Measurements from ENCODE around the gene YIPF2. TPM values are rescaled to one million over a fixed set of nuclear protein-coding genes. Genes with fewer than 3 reads are reported as not detected.

Gene YIPF2
- polyA plus RNA-seq, 1 of the 3 experiments (the other 2 are of a cell fraction): 61.3 TPM

- no peak for TF ChIP-seq EP300 (IDR thresholded peaks at IDR 0.05; ENCODE audit: borderline replicate concordance in 1 of 2, low read depth in 1 of 2, low read length in 1 of 2)
- no peak for TF ChIP-seq SIN3A (IDR thresholded peaks at IDR 0.05; ENCODE audit: borderline replicate concordance, low read depth, low read length)
- TF ChIP-seq RAD21 (IDR thresholded peaks at IDR 0.05; ENCODE audit: low read length): no peak
- no peak overlapping the region for H3K9ac ChIP-seq
- peaks cover 0 to 9% of the 10 kb centered on the region in 2 experiments; a peak in 1 of 4 replicates for H3K4me1 ChIP-seq (ENCODE audit: control insufficient read depth in 1 of 2, insufficient read depth in 2 of 2, low read depth in 1 of 2, low read length in 1 of 2)
- H2AFZ ChIP-seq (ENCODE audit: low read depth): no peak overlapping the region
- H3F3A ChIP-seq (replicated peaks; ENCODE audit: insufficient read depth): peaks cover 4% of the 10 kb centered on the region
- peaks cover 100% of the 10 kb centered on the region for H3K79me2 ChIP-seq (ENCODE audit: insufficient read depth)
- POLR2A ChIA-PET: no interaction called here
- H3K9me3 ChIP-seq: no peaks in the 10 kb centered on the region
- no peak overlapping the region for H3K4me3 ChIP-seq (ENCODE audit: low read depth in 2 of 2, low read length in 1 of 2)
- H3K9me2 ChIP-seq: no peaks in the 10 kb centered on the region
- peaks cover 88% of the 10 kb centered on the region for H4K20me1 ChIP-seq (ENCODE audit: insufficient read depth)
- H3K27me3 ChIP-seq (ENCODE audit: insufficient read depth): no peaks in the 10 kb centered on the region
- no peak for DNase-seq
- H3K4me2 ChIP-seq: no peak overlapping the region
- 92% methylated on average over 8 of the region's 8 CpGs for WGBS (ENCODE audit: low lambda C conversion rate)
- H3K36me3 ChIP-seq (replicated peaks in 1 of 2; ENCODE audit: control insufficient read depth in 1 of 2, insufficient read depth in 2 of 2, low read length in 1 of 2): no peaks in the 10 kb centered on the region
- CTCF ChIA-PET: interaction anchor here (0.8 to 2.0 kb wide), 2 partner anchors 25 to 30 kb away, joined by 3 to 10 read pairs; no protein-coding TSS in a partner anchor
- no peak overlapping the region for H3K27ac ChIP-seq (ENCODE audit: low read depth in 2 of 2, low read length in 1 of 2)
Measured at GRCh38 chr19:10966809-10967208, 38.4 kb upstream of the YIPF2 start.

GRCh38 chr19:10965398-10965797, 37.0 kb upstream of the YIPF2 start:
- ChIA-PET POLR2A (no interaction called here), CTCF (interaction anchor here (0.8 to 1.3 kb wide), 3 partner anchors 23 to 94 kb away, joined by 3 to 5 read pairs (median 3); partner anchors contain the start of gene CARM1)
- TF ChIP-seq MEF2A (IDR thresholded peaks at IDR 0.05; ENCODE audit: borderline replicate concordance, low read depth) (no peak), EP300 (IDR thresholded peaks at IDR 0.05; ENCODE audit: borderline replicate concordance in 1 of 2, low read depth in 1 of 2, low read length in 1 of 2) (no peak), RCOR1 (IDR thresholded peaks at IDR 0.05; ENCODE audit: low read length) (no peak), FOXM1 (IDR thresholded peaks at IDR 0.05; ENCODE audit: low read depth) (no peak), FOSL2 (IDR thresholded peaks at IDR 0.05; ENCODE audit: borderline replicate concordance, low read depth) (no peak), RAD21 (IDR thresholded peaks at IDR 0.05; ENCODE audit: low read length) (no peak), RFX5 (IDR thresholded peaks at IDR 0.05; ENCODE audit: low read length) (no peak), PBX3 (IDR thresholded peaks at IDR 0.05) (no peak), EZH2phosphoT487 (IDR thresholded peaks at IDR 0.05; ENCODE audit: borderline replicate concordance, low read depth) (no peak), GABPA (IDR thresholded peaks at IDR 0.05; ENCODE audit: low read depth) (no peak), CHD2 (IDR thresholded peaks at IDR 0.05; ENCODE audit: low read length, partially characterized antibody) (no peak), SMC3 (IDR thresholded peaks at IDR 0.05; ENCODE audit: low read depth, low read length) (no peak), GATA2 (CRISPR knock-in tag; IDR thresholded peaks at IDR 0.05) (no peak), FOXJ3 (CRISPR knock-in tag; IDR thresholded peaks at IDR 0.05) (no peak), TAF1 (IDR thresholded peaks at IDR 0.05; ENCODE audit: borderline replicate concordance, low read depth, low read length) (no peak)
- TF ChIP-seq, protein P1, sequence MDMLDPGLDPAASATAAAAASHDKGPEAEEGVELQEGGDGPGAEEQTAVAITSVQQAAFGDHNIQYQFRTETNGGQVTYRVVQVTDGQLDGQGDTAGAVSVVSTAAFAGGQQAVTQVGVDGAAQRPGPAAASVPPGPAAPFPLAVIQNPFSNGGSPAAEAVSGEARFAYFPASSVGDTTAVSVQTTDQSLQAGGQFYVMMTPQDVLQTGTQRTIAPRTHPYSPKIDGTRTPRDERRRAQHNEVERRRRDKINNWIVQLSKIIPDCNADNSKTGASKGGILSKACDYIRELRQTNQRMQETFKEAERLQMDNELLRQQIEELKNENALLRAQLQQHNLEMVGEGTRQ (IDR thresholded peaks at IDR 0.05; ENCODE audit: borderline replicate concordance, low read depth, low read length): no peak
- TF ChIP-seq, protein P2, sequence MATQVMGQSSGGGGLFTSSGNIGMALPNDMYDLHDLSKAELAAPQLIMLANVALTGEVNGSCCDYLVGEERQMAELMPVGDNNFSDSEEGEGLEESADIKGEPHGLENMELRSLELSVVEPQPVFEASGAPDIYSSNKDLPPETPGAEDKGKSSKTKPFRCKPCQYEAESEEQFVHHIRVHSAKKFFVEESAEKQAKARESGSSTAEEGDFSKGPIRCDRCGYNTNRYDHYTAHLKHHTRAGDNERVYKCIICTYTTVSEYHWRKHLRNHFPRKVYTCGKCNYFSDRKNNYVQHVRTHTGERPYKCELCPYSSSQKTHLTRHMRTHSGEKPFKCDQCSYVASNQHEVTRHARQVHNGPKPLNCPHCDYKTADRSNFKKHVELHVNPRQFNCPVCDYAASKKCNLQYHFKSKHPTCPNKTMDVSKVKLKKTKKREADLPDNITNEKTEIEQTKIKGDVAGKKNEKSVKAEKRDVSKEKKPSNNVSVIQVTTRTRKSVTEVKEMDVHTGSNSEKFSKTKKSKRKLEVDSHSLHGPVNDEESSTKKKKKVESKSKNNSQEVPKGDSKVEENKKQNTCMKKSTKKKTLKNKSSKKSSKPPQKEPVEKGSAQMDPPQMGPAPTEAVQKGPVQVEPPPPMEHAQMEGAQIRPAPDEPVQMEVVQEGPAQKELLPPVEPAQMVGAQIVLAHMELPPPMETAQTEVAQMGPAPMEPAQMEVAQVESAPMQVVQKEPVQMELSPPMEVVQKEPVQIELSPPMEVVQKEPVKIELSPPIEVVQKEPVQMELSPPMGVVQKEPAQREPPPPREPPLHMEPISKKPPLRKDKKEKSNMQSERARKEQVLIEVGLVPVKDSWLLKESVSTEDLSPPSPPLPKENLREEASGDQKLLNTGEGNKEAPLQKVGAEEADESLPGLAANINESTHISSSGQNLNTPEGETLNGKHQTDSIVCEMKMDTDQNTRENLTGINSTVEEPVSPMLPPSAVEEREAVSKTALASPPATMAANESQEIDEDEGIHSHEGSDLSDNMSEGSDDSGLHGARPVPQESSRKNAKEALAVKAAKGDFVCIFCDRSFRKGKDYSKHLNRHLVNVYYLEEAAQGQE (IDR thresholded peaks at IDR 0.05; ENCODE audit: low read depth, low read length): no peak
- no peaks in the 10 kb centered on the region for H3K9me3 ChIP-seq
- H4K20me1 ChIP-seq (ENCODE audit: insufficient read depth): peaks cover 74% of the 10 kb centered on the region
- DNase-seq: no peak
- no peaks in the 10 kb centered on the region for H3K9me2 ChIP-seq
- H3K4me1 ChIP-seq (ENCODE audit: control insufficient read depth in 1 of 2, insufficient read depth in 2 of 2, low read depth in 1 of 2, low read length in 1 of 2): peaks cover 0 to 9% of the 10 kb centered on the region in 2 experiments; a peak in 1 of 4 replicates
- H3K4me3 ChIP-seq (ENCODE audit: low read depth in 2 of 2, low read length in 1 of 2): no peak overlapping the region
- 92% methylated on average over 6 of the region's 6 CpGs for WGBS (ENCODE audit: low lambda C conversion rate)
- H3K36me3 ChIP-seq (replicated peaks in 1 of 2; ENCODE audit: control insufficient read depth in 1 of 2, insufficient read depth in 2 of 2, low read length in 1 of 2): no peaks in the 10 kb centered on the region
- no peak overlapping the region for H3K4me2 ChIP-seq
- no peak overlapping the region for H3K27ac ChIP-seq (ENCODE audit: low read depth in 2 of 2, low read length in 1 of 2)
- H3K9ac ChIP-seq: no peak overlapping the region
- H3K79me2 ChIP-seq (ENCODE audit: insufficient read depth): peaks cover 93% of the 10 kb centered on the region
- peaks cover 4% of the 10 kb centered on the region for H3F3A ChIP-seq (replicated peaks; ENCODE audit: insufficient read depth)
- no peak overlapping the region for H2AFZ ChIP-seq (ENCODE audit: low read depth)
- H3K27me3 ChIP-seq (ENCODE audit: insufficient read depth): no peaks in the 10 kb centered on the region
